Panc1 (cell line): ENCODE data around the gene UBXN1.

ENCODE experiments used
- POLR2AphosphoS5 ChIP-seq: IDR thresholded peaks from 2 replicates; pipeline ENCODE4 v1.6.1; 2012; ENCODE audit warnings: mild to moderate bottlenecking, low read depth, low read length, moderate library complexity
- TF ChIP-seq, protein P1 (sequence below): fragments of 450-650 bp; IDR thresholded peaks from 2 replicates; pipeline ENCODE4 v1.5.1; 2017; ENCODE audit warnings: mild to moderate bottlenecking
- TF ChIP-seq, protein P2 (sequence below), 2 experiments: IDR thresholded peaks; 2 replicates each; pipeline ENCODE4 v1.6.1; 2011 to 2012; ENCODE audit warnings: low read depth in 2 of 2, control low read depth in 1 of 2, low read length in 1 of 2, mild to moderate bottlenecking in 1 of 2, moderate library complexity in 1 of 2; ENCODE audit not compliant: insufficient read depth in 1 of 2

DNA sequence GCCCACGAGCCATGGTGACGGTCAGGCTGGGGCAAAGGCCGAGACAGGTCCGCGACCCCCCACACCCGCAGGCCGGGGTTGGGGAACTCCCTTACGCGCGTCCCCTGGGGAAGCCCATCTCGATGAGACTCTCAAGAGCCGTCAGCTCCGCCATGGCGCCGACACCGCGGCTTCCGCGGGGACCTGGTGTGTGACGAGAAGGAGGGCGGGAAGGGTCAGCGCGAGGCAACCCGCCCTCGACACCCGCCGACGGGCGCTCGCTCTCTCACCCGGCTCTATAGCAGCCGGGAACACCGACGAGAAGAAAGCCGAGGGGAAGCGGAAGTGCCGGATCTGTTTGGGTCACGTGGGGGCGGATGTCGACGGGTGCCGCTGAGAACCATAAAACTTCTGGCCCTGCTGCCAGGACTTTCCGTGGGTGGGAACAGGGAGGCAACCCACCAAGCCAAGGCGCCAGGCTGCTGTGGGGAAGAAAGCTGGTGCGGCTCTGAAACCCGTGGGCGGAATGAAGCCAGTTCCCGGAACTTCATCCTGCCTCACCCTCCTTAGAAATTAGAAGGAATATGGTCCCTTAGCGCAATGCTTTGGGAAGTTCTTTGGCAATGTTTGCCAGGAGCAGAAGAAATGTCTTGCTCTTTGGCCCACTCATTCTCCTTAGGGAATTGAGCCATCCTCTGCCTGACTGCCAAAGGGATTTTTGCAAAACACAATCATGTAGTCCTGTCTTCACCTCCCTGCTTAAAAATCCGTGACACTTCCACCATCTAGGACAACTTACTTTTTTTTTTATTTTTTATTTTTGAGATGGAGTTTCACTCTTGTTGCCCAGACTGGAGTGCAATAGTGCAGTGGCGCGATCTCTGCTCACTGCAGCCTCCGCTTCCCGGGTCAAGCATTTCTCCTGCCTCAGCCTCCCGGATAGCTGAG lies at the start of gene UBXN1:
- TF ChIP-seq, protein P1, sequence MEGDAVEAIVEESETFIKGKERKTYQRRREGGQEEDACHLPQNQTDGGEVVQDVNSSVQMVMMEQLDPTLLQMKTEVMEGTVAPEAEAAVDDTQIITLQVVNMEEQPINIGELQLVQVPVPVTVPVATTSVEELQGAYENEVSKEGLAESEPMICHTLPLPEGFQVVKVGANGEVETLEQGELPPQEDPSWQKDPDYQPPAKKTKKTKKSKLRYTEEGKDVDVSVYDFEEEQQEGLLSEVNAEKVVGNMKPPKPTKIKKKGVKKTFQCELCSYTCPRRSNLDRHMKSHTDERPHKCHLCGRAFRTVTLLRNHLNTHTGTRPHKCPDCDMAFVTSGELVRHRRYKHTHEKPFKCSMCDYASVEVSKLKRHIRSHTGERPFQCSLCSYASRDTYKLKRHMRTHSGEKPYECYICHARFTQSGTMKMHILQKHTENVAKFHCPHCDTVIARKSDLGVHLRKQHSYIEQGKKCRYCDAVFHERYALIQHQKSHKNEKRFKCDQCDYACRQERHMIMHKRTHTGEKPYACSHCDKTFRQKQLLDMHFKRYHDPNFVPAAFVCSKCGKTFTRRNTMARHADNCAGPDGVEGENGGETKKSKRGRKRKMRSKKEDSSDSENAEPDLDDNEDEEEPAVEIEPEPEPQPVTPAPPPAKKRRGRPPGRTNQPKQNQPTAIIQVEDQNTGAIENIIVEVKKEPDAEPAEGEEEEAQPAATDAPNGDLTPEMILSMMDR = no peak
- TF ChIP-seq, protein P2, sequence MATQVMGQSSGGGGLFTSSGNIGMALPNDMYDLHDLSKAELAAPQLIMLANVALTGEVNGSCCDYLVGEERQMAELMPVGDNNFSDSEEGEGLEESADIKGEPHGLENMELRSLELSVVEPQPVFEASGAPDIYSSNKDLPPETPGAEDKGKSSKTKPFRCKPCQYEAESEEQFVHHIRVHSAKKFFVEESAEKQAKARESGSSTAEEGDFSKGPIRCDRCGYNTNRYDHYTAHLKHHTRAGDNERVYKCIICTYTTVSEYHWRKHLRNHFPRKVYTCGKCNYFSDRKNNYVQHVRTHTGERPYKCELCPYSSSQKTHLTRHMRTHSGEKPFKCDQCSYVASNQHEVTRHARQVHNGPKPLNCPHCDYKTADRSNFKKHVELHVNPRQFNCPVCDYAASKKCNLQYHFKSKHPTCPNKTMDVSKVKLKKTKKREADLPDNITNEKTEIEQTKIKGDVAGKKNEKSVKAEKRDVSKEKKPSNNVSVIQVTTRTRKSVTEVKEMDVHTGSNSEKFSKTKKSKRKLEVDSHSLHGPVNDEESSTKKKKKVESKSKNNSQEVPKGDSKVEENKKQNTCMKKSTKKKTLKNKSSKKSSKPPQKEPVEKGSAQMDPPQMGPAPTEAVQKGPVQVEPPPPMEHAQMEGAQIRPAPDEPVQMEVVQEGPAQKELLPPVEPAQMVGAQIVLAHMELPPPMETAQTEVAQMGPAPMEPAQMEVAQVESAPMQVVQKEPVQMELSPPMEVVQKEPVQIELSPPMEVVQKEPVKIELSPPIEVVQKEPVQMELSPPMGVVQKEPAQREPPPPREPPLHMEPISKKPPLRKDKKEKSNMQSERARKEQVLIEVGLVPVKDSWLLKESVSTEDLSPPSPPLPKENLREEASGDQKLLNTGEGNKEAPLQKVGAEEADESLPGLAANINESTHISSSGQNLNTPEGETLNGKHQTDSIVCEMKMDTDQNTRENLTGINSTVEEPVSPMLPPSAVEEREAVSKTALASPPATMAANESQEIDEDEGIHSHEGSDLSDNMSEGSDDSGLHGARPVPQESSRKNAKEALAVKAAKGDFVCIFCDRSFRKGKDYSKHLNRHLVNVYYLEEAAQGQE (IDR thresholded peaks at IDR 0.05; ENCODE audit: insufficient read depth in 1 of 2, low read depth in 2 of 2, low read length in 1 of 2) = peak in 1 of 2 experiments; percentile 33; a peak in 1 of 4 replicates
- peak; percentile 80 for TF ChIP-seq POLR2AphosphoS5
